H1 (cell line): ENCODE results near the gene ZNF462. TPM values are rescaled to one million over a fixed set of nuclear protein-coding genes. Genes with fewer than 3 reads are reported as not detected.

Source experiments
- CTCF ChIA-PET: fragments of 300-600 bp; sonication (Branson Sonifier 250); formaldehyde crosslinking; loops from one replicate; lab custom pipeline; 2021; ENCODE audit not compliant: partially characterized antibody; lab: Charles Lee
- POLR2A ChIA-PET: fragments of 300-600 bp; sonication (Branson Sonifier 250); formaldehyde crosslinking; loops from one replicate; lab custom pipeline; 2021; ENCODE audit warnings: inconsistent platforms; ENCODE audit not compliant: partially characterized antibody; lab: Charles Lee
- DNase-seq, 2 experiments: peaks; one replicate each; pipeline versions ENCODE4 v3.0.0 to v3.0.0-alpha.2; 2010 to 2022; ENCODE audit warnings: low spot score in 2 of 2, low read depth in 1 of 2, mixed read lengths in 1 of 2
- FAIRE-seq: peaks from 2 replicates; lab custom pipeline; 2011; peaks lifted over from hg19 to GRCh38; lab: Jason Lieb, UNC
- H2AFZ ChIP-seq: 2 replicates; pipeline ENCODE4 v1.8.1; 2012; ENCODE audit warnings: low read length, inconsistent platforms
- H2AK5ac ChIP-seq: 2 replicates; pipeline ENCODE4 v1.6.1; 2013; ENCODE audit warnings: low read depth, low read length
- H2BK120ac ChIP-seq: replicated peaks from 2 replicates; pipeline ENCODE3; 2013; ENCODE audit warnings: low read depth, low read length, inconsistent platforms
- H2BK12ac ChIP-seq: 2 replicates; pipeline ENCODE4 v1.6.1; 2013; ENCODE audit warnings: low read depth, low read length
- H2BK15ac ChIP-seq: 2 replicates; pipeline ENCODE4 v1.6.1; 2013; ENCODE audit warnings: low read length
- H2BK20ac ChIP-seq: 2 replicates; pipeline ENCODE4 v1.6.1; 2013; ENCODE audit warnings: low read length
- H2BK5ac ChIP-seq: 2 replicates; pipeline ENCODE4 v1.6.1; 2013; ENCODE audit warnings: low read depth, low read length
- H3K14ac ChIP-seq: 2 replicates; pipeline ENCODE4 v1.6.1; 2013; ENCODE audit warnings: inconsistent platforms; ENCODE audit not compliant: insufficient read length
- H3K18ac ChIP-seq: 2 replicates; pipeline ENCODE4 v1.6.1; 2013; ENCODE audit warnings: low read length; ENCODE audit errors: extremely low read depth
- H3K23ac ChIP-seq: 2 replicates; pipeline ENCODE4 v1.6.1; 2013; ENCODE audit warnings: inconsistent platforms; ENCODE audit not compliant: insufficient read length
- H3K23me2 ChIP-seq: 2 replicates; pipeline ENCODE4 v1.6.1; 2013; ENCODE audit warnings: low read depth, low read length
- H3K27ac ChIP-seq: 2 replicates; pipeline ENCODE4 v1.6.1; 2011; ENCODE audit warnings: low read depth, low read length, inconsistent platforms
- H3K27me3 ChIP-seq, 4 experiments: replicated peaks in 1 of 4; 1 replicate in 1 of 4; 2 replicates in 3 of 4; pipeline versions ENCODE4 v1.6.1 to v1.8.1; 2011 to 2013; ENCODE audit warnings: low read length in 3 of 4, mild to moderate bottlenecking in 3 of 4, inconsistent platforms in 2 of 4, mixed read lengths in 2 of 4, moderate library complexity in 1 of 4; ENCODE audit not compliant: control insufficient read depth in 3 of 4, insufficient read depth in 3 of 4; ENCODE audit errors: extremely low read depth in 1 of 4
- H3K36me3 ChIP-seq, 4 experiments: 2 replicates each; pipeline versions ENCODE4 v1.6.1 to v1.8.1; 2011 to 2013; ENCODE audit warnings: mild to moderate bottlenecking in 4 of 4, low read length in 3 of 4, moderate library complexity in 2 of 4, control low read depth in 1 of 4, inconsistent platforms in 1 of 4; ENCODE audit not compliant: insufficient read depth in 4 of 4, control insufficient read depth in 2 of 4
- H3K4ac ChIP-seq: replicated peaks from 2 replicates; pipeline ENCODE3; 2013; ENCODE audit warnings: low read length, low read depth, mixed read lengths, inconsistent platforms; ENCODE audit not compliant: insufficient read length
- H3K4me1 ChIP-seq, 4 experiments: replicated peaks in 1 of 4; 1 replicate in 1 of 4; 2 replicates in 3 of 4; pipeline versions ENCODE4 v1.6.1 to v1.8.1; 2011 to 2013; ENCODE audit warnings: low read length in 3 of 4, inconsistent platforms in 2 of 4, mixed read lengths in 1 of 4; ENCODE audit not compliant: insufficient read depth in 4 of 4, control insufficient read depth in 3 of 4
- H3K4me2 ChIP-seq, 2 experiments: 2 replicates each; pipeline versions ENCODE4 v1.6.1 to v1.8.1; 2011 to 2013; ENCODE audit warnings: low read depth in 2 of 2, low read length in 2 of 2, control low read depth in 1 of 2, inconsistent platforms in 1 of 2, mild to moderate bottlenecking in 1 of 2; ENCODE audit not compliant: insufficient read depth in 1 of 2
- H3K4me3 ChIP-seq, 4 experiments: fragments of 200-600, 300-600 bp in 1 of 4; sonication (generic), shearing (Covaris generic), sonication (Bioruptor Twin) in 1 of 4; 2 replicates each; pipeline versions ENCODE4 v1.5.1 to v1.8.1; 2011 to 2016; ENCODE audit warnings: low read length in 4 of 4, low read depth in 3 of 4, control low read depth in 2 of 4, inconsistent platforms in 2 of 4, mild to moderate bottlenecking in 2 of 4, mixed read lengths in 1 of 4, moderate library complexity in 1 of 4; ENCODE audit not compliant: insufficient read depth in 2 of 4; ENCODE audit errors: extremely low read depth in 1 of 4
- H3K56ac ChIP-seq: replicated peaks from 2 replicates; pipeline ENCODE3; 2013; ENCODE audit warnings: low read depth, mild to moderate bottlenecking, mixed read lengths, low read length, inconsistent platforms; ENCODE audit not compliant: insufficient read length
- H3K79me1 ChIP-seq: 2 replicates; pipeline ENCODE4 v1.6.1; 2013; ENCODE audit warnings: low read depth, low read length, control low read depth
- H3K79me2 ChIP-seq, 2 experiments: 2 replicates each; pipeline versions ENCODE4 v1.6.1 to v1.8.1; 2012 to 2013; ENCODE audit warnings: low read length in 2 of 2, mild to moderate bottlenecking in 2 of 2, inconsistent platforms in 1 of 2; ENCODE audit not compliant: insufficient read depth in 2 of 2, control insufficient read depth in 1 of 2
- H3K9ac ChIP-seq, 4 experiments: replicated peaks in 1 of 4; 1 replicate in 1 of 4; 2 replicates in 3 of 4; pipeline versions ENCODE4 v1.6.1 to v1.8.1; 2011 to 2013; ENCODE audit warnings: low read depth in 3 of 4, low read length in 3 of 4, control low read depth in 2 of 4, mild to moderate bottlenecking in 2 of 4, moderate library complexity in 2 of 4, inconsistent platforms in 1 of 4; ENCODE audit errors: extremely low read depth in 1 of 4
- H3K9me3 ChIP-seq, 2 experiments: 2 replicates each; pipeline versions ENCODE4 v1.6.1 to v1.8.1; 2012 to 2013; ENCODE audit warnings: mild to moderate bottlenecking in 2 of 2, moderate library complexity in 2 of 2, control low read depth in 1 of 2, inconsistent platforms in 1 of 2, low read depth in 1 of 2, low read length in 1 of 2, mixed read lengths in 1 of 2; ENCODE audit not compliant: insufficient read depth in 2 of 2
- H4K20me1 ChIP-seq, 2 experiments: replicated peaks in 1 of 2; 2 replicates each; pipeline versions ENCODE3 to v1.8.1; 2011 to 2013; ENCODE audit warnings: inconsistent platforms in 2 of 2, low read length in 2 of 2, mild to moderate bottlenecking in 1 of 2; ENCODE audit not compliant: insufficient read depth in 2 of 2, control insufficient read depth in 1 of 2
- H4K5ac ChIP-seq: 2 replicates; pipeline ENCODE4 v1.6.1; 2013; ENCODE audit warnings: low read length, low read depth, mixed read lengths, inconsistent platforms; ENCODE audit not compliant: insufficient read length
- H4K8ac ChIP-seq: 2 replicates; pipeline ENCODE4 v1.8.0; 2013; ENCODE audit warnings: mild to moderate bottlenecking, moderate library complexity, low read length, inconsistent platforms; ENCODE audit not compliant: insufficient read depth; ENCODE audit errors: extremely low read depth
- H4K91ac ChIP-seq: replicated peaks from 2 replicates; pipeline ENCODE3; 2013; ENCODE audit warnings: low read length, mixed read lengths, inconsistent platforms; ENCODE audit not compliant: insufficient read length
- HDAC6 ChIP-seq: IDR thresholded peaks from one replicate; pipeline ENCODE4 v1.7.1; 2012; ENCODE audit warnings: low read depth, mild to moderate bottlenecking, inconsistent platforms, low read length, moderate library complexity
- JUN ChIP-seq: IDR thresholded peaks from 2 replicates; pipeline ENCODE4 v1.6.1; 2011; ENCODE audit warnings: low read depth, mild to moderate bottlenecking, improper control_type of control experiment, low read length
- SUZ12 ChIP-seq: fragments of 200-600 bp; sonication (generic); IDR thresholded peaks from 2 replicates; pipeline ENCODE4 v1.6.1; 2012; ENCODE audit warnings: mild to moderate bottlenecking, inconsistent platforms, low read length, moderate library complexity, mixed read lengths
- TCF12 ChIP-seq: IDR thresholded peaks from 2 replicates; pipeline ENCODE4 v1.6.1; 2011; ENCODE audit warnings: low read depth, mild to moderate bottlenecking, low read length
- YY1 ChIP-seq: IDR thresholded peaks from 2 replicates; pipeline ENCODE4 v1.6.1; 2011; ENCODE audit warnings: low read depth, mild to moderate bottlenecking, low read length
- WGBS, 2 experiments: shearing (Covaris generic) in 1 of 2; methylation state at CpG; one replicate each; pipeline versions ENCODE4 v1.1.6 to v1.1.7; 2013 to 2015; ENCODE audit warnings: low lambda C conversion rate in 2 of 2, mixed read lengths in 2 of 2, inconsistent platforms in 1 of 2, low coverage in 1 of 2, missing lambda C conversion rate in 1 of 2; ENCODE audit not compliant: insufficient replicate concordance in 2 of 2, insufficient coverage in 1 of 2, insufficient read length in 1 of 2; ENCODE audit errors: extremely low coverage in 1 of 2, missing lambda C conversion rate in 1 of 2; 5-methylcytosine and 5-hydroxymethylcytosine counted together
- polyA plus RNA-seq, 7 experiments: library from polyadenylated mRNA; depleted of rRNA in 3 of 7; stranded (reverse) in 5 of 7; unstranded in 2 of 7; fragments of >200 nt in 5 of 7; fragments of 200-250 nt in 2 of 7; gene quantifications; 1 replicate in 5 of 7; 2 replicates in 1 of 7; 4 replicates in 1 of 7; pipeline versions ENCODE4 v1.2.1 to v1.2.3, GENCODE V29; 2011 to 2013; ENCODE audit warnings: missing spikeins in 2 of 7, mixed read lengths in 2 of 7
- total RNA-seq: library from RNA; stranded (reverse); fragmentation: NEBNext Ultra II Directional; extraction: Animal tissue kit (Norgen Biotek cat#: 25700); gene quantifications from 2 replicates; pipeline ENCODE4 v1.2.1, GENCODE V29; 2021
- TF ChIP-seq, protein P1 (sequence below): IDR thresholded peaks from 2 replicates; pipeline ENCODE4 v1.6.1; 2012; ENCODE audit warnings: inconsistent platforms

ZNF462 gene
- total and polyA plus RNA-seq, 2 of the 8 experiments (the other 6 are each of a cell fraction or from before 2014, with no cell fraction given): 30.0 to 163 TPM

- no peaks in the 10 kb centered on the region for H4K20me1 ChIP-seq
- H3K9ac ChIP-seq: no peak overlapping the region
- H2BK20ac ChIP-seq: no peak overlapping the region
- H2AFZ ChIP-seq: no peak overlapping the region
- no peaks in the 10 kb centered on the region for H3K79me2 ChIP-seq
- H3K9me3 ChIP-seq: peaks cover 2 to 3% of the 10 kb centered on the region in 2 experiments; a peak in 1 of 4 replicates
- WGBS, 2 experiments: 77% methylated on average over 2 of the region's 2 CpGs; no CpG with 5 or more reads in 1 of the 2 experiments
- no peak overlapping the region for H3K4ac ChIP-seq
- TF ChIP-seq, protein P1, sequence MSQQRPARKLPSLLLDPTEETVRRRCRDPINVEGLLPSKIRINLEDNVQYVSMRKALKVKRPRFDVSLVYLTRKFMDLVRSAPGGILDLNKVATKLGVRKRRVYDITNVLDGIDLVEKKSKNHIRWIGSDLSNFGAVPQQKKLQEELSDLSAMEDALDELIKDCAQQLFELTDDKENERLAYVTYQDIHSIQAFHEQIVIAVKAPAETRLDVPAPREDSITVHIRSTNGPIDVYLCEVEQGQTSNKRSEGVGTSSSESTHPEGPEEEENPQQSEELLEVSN: no peak
- no peak for TF ChIP-seq TCF12
- TF ChIP-seq JUN: no peak
- TF ChIP-seq HDAC6: no peak
- no peak for TF ChIP-seq YY1
- no peak for TF ChIP-seq SUZ12
- TF ChIP-seq, all 59 proteins: peak for 0
- Histone ChIP-seq H3K18ac (no peak overlapping the region), H3K4me2 (no peak overlapping the region), H3K56ac (no peak overlapping the region), H3K23ac (no peak overlapping the region), H3K14ac (no peak overlapping the region), H4K5ac (no peak overlapping the region), H3K27ac (no peak overlapping the region), H3K4me3 (no peak overlapping the region), H2BK15ac (no peak overlapping the region), H2BK120ac (no peak overlapping the region), H2BK12ac (no peak overlapping the region), H4K8ac (no peak overlapping the region), H3K79me1 (no peaks in the 10 kb centered on the region), H3K27me3 (no peaks in the 10 kb centered on the region), H2BK5ac (no peak overlapping the region), H3K36me3 (no peaks in the 10 kb centered on the region), H4K91ac (no peak overlapping the region), H3K23me2 (no peaks in the 10 kb centered on the region; the same call in 1 of the 2 replicates), H2AK5ac (no peak overlapping the region), H3K4me1 (no peaks in the 10 kb centered on the region)
- POLR2A ChIA-PET: no interaction called here
- DNase-seq (no peak), FAIRE-seq (no peak)
- CTCF ChIA-PET: no interaction called here
Measured at GRCh38 chr9:106835840-106836239, 27.1 kb upstream of the ZNF462 start.
